ENCODE results near the gene TSPAN9. TPM values are rescaled to one million over a fixed set of nuclear protein-coding genes. Genes with fewer than 3 reads are reported as not detected.

TSPAN9 gene
- total and polyA plus RNA-seq, 2 donors from 2014 or later = 62.4 to 81.6 TPM

- intact Hi-C loops (cut with DNase I) = no loop called here
- Histone ChIP-seq H3K4me1 (ENCODE audit: control insufficient read depth in 2 of 3, insufficient read depth in 2 of 3, low read depth in 1 of 3, low read length in 3 of 3) (peaks cover 5 to 47% (median 41%) of the 10 kb centered on the region in 3 donors), H3K9me3 (ENCODE audit: control insufficient read depth in 2 of 3, insufficient read depth in 1 of 3, low read length in 3 of 3) (no peaks in the 10 kb centered on the region), H3K27ac (ENCODE audit: low read depth in 2 of 2, low read length in 2 of 2) (peak overlapping the region in 1 of 2 donors; percentile 43), H3K36me3 (ENCODE audit: control insufficient read depth in 2 of 3, insufficient read depth in 3 of 3, low read length in 3 of 3) (peaks cover 0 to 2% (median 0%) of the 10 kb centered on the region in 3 donors), H3K27me3 (ENCODE audit: control insufficient read depth, insufficient read depth, low read length) (no peaks in the 10 kb centered on the region), H3K9ac (ENCODE audit: low read length in 3 of 3) (no peak overlapping the region), H3K4me3 (ENCODE audit: low read length in 3 of 3) (no peak overlapping the region)
- no peak for DNase-seq
- no peak for TF ChIP-seq CTCF (IDR thresholded peaks at IDR 0.05; ENCODE audit: borderline replicate concordance, extremely low read depth, insufficient read depth)
- FAIRE-seq = no peak
These were observed 46.5 kb downstream of the TSPAN9 start for GRCh38 chr12:3123729-3124128.

GRCh38 chr12:3124917-3125316 is 47.7 kb downstream of the TSPAN9 start:
- intact Hi-C loops (cut with DNase I) = no loop called here

DNA sequence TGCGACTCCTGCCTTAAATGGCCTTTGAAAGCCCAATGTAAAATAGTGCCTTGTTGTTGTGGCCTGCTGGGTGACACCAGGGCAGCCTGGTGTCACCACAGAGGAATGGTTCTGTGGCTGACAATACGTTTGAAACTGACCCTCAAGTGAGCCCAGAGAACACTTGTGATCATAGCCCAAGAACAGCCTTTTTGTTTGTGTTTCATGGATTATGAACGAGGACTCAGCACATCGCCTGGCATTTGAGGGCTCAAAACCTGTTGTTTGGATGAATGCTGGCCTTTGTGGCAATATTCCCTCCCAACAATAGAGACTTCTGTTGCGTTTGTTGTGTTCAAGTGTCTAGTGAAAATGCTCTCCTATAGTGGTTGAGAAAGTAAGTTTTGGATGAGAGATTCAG is 48.5 kb downstream of the TSPAN9 start:
- H3K9me3 ChIP-seq (ENCODE audit: control insufficient read depth in 2 of 3, insufficient read depth in 1 of 3, low read length in 3 of 3) = no peaks in the 10 kb centered on the region
- TF ChIP-seq CTCF (IDR thresholded peaks at IDR 0.05; ENCODE audit: borderline replicate concordance, extremely low read depth, insufficient read depth) = no peak
- FAIRE-seq (no peak), DNase-seq (no peak)
- peaks cover 0 to 2% (median 0%) of the 10 kb centered on the region in 3 donors for H3K36me3 ChIP-seq (ENCODE audit: control insufficient read depth in 2 of 3, insufficient read depth in 3 of 3, low read length in 3 of 3)
- H3K4me3 ChIP-seq (ENCODE audit: low read length in 3 of 3) = no peak overlapping the region
- H3K27me3 ChIP-seq (ENCODE audit: control insufficient read depth, insufficient read depth, low read length) = no peaks in the 10 kb centered on the region
- no peak overlapping the region for H3K27ac ChIP-seq (ENCODE audit: low read depth in 2 of 2, low read length in 2 of 2)
- peak overlapping the region in 1 of 3 donors; percentile 56 for H3K9ac ChIP-seq (ENCODE audit: low read length in 3 of 3)
- intact Hi-C loops (cut with DNase I) = no loop called here
- peaks cover 0 to 36% (median 36%) of the 10 kb centered on the region in 3 donors for H3K4me1 ChIP-seq (ENCODE audit: control insufficient read depth in 2 of 3, insufficient read depth in 2 of 3, low read depth in 1 of 3, low read length in 3 of 3)

More at GRCh38 chr12:3124917-3125316, 47.7 kb downstream of the TSPAN9 start:
- H3K27me3 ChIP-seq (ENCODE audit: control insufficient read depth, insufficient read depth, low read length) = no peaks in the 10 kb centered on the region
- DNase-seq (no peak), FAIRE-seq (no peak)
- no peak for TF ChIP-seq CTCF (IDR thresholded peaks at IDR 0.05; ENCODE audit: borderline replicate concordance, extremely low read depth, insufficient read depth)
- H3K9me3 ChIP-seq (ENCODE audit: control insufficient read depth in 2 of 3, insufficient read depth in 1 of 3, low read length in 3 of 3) = no peaks in the 10 kb centered on the region
- no peak overlapping the region for H3K9ac ChIP-seq (ENCODE audit: low read length in 3 of 3)
- H3K36me3 ChIP-seq (ENCODE audit: control insufficient read depth in 2 of 3, insufficient read depth in 3 of 3, low read length in 3 of 3) = peaks cover 0 to 2% (median 0%) of the 10 kb centered on the region in 3 donors
- H3K4me1 ChIP-seq (ENCODE audit: control insufficient read depth in 2 of 3, insufficient read depth in 2 of 3, low read depth in 1 of 3, low read length in 3 of 3) = peaks cover 2 to 36% (median 35%) of the 10 kb centered on the region in 3 donors
- no peak overlapping the region for H3K4me3 ChIP-seq (ENCODE audit: low read length in 3 of 3)
- no peak overlapping the region for H3K27ac ChIP-seq (ENCODE audit: low read depth in 2 of 2, low read length in 2 of 2)

GRCh38 chr12:3127832-3128231 is 50.7 kb downstream of the TSPAN9 start:
- intact Hi-C loops (cut with DNase I) = no loop called here
- H3K4me1 ChIP-seq (ENCODE audit: control insufficient read depth in 2 of 3, insufficient read depth in 2 of 3, low read depth in 1 of 3, low read length in 3 of 3) = peaks cover under 1 to 39% (median 28%) of the 10 kb centered on the region in 3 donors
- H3K4me3 ChIP-seq (ENCODE audit: low read length in 3 of 3) = no peak overlapping the region
- H3K36me3 ChIP-seq (ENCODE audit: control insufficient read depth in 2 of 3, insufficient read depth in 3 of 3, low read length in 3 of 3) = peaks cover 0 to 2% (median 0%) of the 10 kb centered on the region in 3 donors
- FAIRE-seq = no peak
- no peak for TF ChIP-seq CTCF (IDR thresholded peaks at IDR 0.05; ENCODE audit: borderline replicate concordance, extremely low read depth, insufficient read depth)
- no peaks in the 10 kb centered on the region for H3K27me3 ChIP-seq (ENCODE audit: control insufficient read depth, insufficient read depth, low read length)
- no peak overlapping the region for H3K9ac ChIP-seq (ENCODE audit: low read length in 3 of 3)
- H3K27ac ChIP-seq (ENCODE audit: low read depth in 2 of 2, low read length in 2 of 2) = no peak overlapping the region
- H3K9me3 ChIP-seq (ENCODE audit: control insufficient read depth in 2 of 3, insufficient read depth in 1 of 3, low read length in 3 of 3) = no peaks in the 10 kb centered on the region
- no peak for DNase-seq
